CD4-positive, alpha-beta T cell treated with Interferon alpha-2 for 1 hour (primary cell): ENCODE results near the gene AIMP1.
A peak's percentile ranks its signal among the peaks of the same experiment; 100 is the strongest.
"Not testable (repeated sequence)": the region's sequence is repeated elsewhere in the genome, so short reads cannot be mapped to it uniquely, and the experiment has no call there.

Experiments
- DNase-seq, 2 donors: peaks; one replicate each; pipeline ENCODE4 v3.0.0-alpha.2; 2020 to 2022

AIMP1 gene

GRCh38 chr4:106314960-106315359 is 1.4 kb upstream of the AIMP1 start:
- DNase-seq, result peak in 1 of 2 donors; percentile 28

GRCh38 chr4:106315476-106315967 is 828 bp upstream of the AIMP1 start:
- peak; percentile 51 to 76 for DNase-seq

- DNase-seq, result peak in 1 of 2 donors; percentile 28
Measured at GRCh38 chr4:106316773-106317409, 541 bp downstream of the AIMP1 start.

GRCh38 chr4:106317815-106318214 is 1.5 kb downstream of the AIMP1 start:
- DNase-seq, result no peak

- no peak for DNase-seq
Measured at GRCh38 chr4:106318511-106318910, 2.2 kb downstream of the AIMP1 start.

GRCh38 chr4:106320235-106320634 is 3.9 kb downstream of the AIMP1 start:
- DNase-seq, result no peak

- DNase-seq, result not testable (repeated sequence)
Measured at GRCh38 chr4:106321168-106321567, 4.8 kb downstream of the AIMP1 start.

GRCh38 chr4:106321814-106322213 is 5.5 kb downstream of the AIMP1 start:
- not testable (repeated sequence) for DNase-seq

- DNase-seq, result no peak
Measured at GRCh38 chr4:106323119-106323518, 6.8 kb downstream of the AIMP1 start.

GRCh38 chr4:106325800-106326199 is 9.4 kb downstream of the AIMP1 start:
- DNase-seq, result no peak

- DNase-seq, result peak in 1 of 2 donors; percentile 39
Measured at GRCh38 chr4:106329041-106329618, 12.8 kb downstream of the AIMP1 start.

GRCh38 chr4:106333186-106333585 is 16.8 kb downstream of the AIMP1 start:
- no peak for DNase-seq

- DNase-seq, result no peak
Measured at GRCh38 chr4:106334741-106335470, 18.6 kb downstream of the AIMP1 start.

- no peak for DNase-seq
Measured at GRCh38 chr4:106336618-106337017, 20.3 kb downstream of the AIMP1 start.

- DNase-seq, result no peak
Measured at GRCh38 chr4:106337916-106338315, 21.6 kb downstream of the AIMP1 start.

GRCh38 chr4:106338671-106339070 is 22.3 kb downstream of the AIMP1 start:
- no peak for DNase-seq

GRCh38 chr4:106339431-106339830 is 23.1 kb downstream of the AIMP1 start:
- DNase-seq, result no peak

GRCh38 chr4:106340774-106341173 is 24.4 kb downstream of the AIMP1 start:
- no peak for DNase-seq

- DNase-seq, result no peak
Measured at GRCh38 chr4:106343865-106344646, 27.7 kb downstream of the AIMP1 start.

GRCh38 chr4:106344647-106344970 is 28.3 kb downstream of the AIMP1 start:
- no peak for DNase-seq

- DNase-seq, result no peak
Measured at GRCh38 chr4:106347167-106347566, 30.8 kb downstream of the AIMP1 start.

GRCh38 chr4:106351016-106351415 is 34.7 kb downstream of the AIMP1 start:
- DNase-seq, result no peak

- no peak for DNase-seq
Measured at GRCh38 chr4:106353786-106354185, 37.4 kb downstream of the AIMP1 start.
